HepG2 (cell line): Measurements from ENCODE around the gene NEDD4L. TPM values are rescaled to one million over a fixed set of nuclear protein-coding genes. Genes with fewer than 3 reads are reported as not detected.

Source experiments
- ATAC-seq: fragments of 200-7000 bp; cut with Tn5 transposase; 3 replicates; pipeline ENCODE4 v1.9.1; 2020; ENCODE audit warnings: mild to moderate bottlenecking, moderate library complexity
- BruUV-seq: library from RNA; stranded (reverse); fragments of 400-500 nt; replicated peaks from 2 replicates; lab custom pipeline; 2021; lab: Mats Ljungman, UMichigan
- CTCF ChIA-PET: fragments of 300-600 bp; formaldehyde crosslinking; extraction: SDS; loops from one replicate; lab custom pipeline; 2021; ENCODE audit warnings: low total read pairs, inconsistent platforms, low intra/inter-chr PET ratio; lab: Yijun Ruan, JAX
- POLR2A ChIA-PET: fragments of 350-600 bp; sonication (Branson Sonifier 250); formaldehyde crosslinking; loops from one replicate; lab custom pipeline; 2020; ENCODE audit warnings: antibody characterized with exemption, inconsistent platforms; lab: Yijun Ruan, JAX
- DNase-seq: peaks from one replicate; pipeline ENCODE4 v3.0.0-alpha.2; 2015; ENCODE audit warnings: low spot score
- FAIRE-seq: peaks from 3 replicates; lab custom pipeline; 2011; peaks lifted over from hg19 to GRCh38; lab: Jason Lieb, UNC
- H2AFZ ChIP-seq: one replicate; pipeline ENCODE4 v1.6.1; 2011; ENCODE audit warnings: low read length, inconsistent platforms
- H3K27ac ChIP-seq: fragments of 300-600 bp; 3 replicates; pipeline ENCODE4 v1.8.0; 2011; ENCODE audit warnings: mixed run types, mild to moderate bottlenecking, mixed read lengths, low read length, inconsistent platforms; ENCODE audit not compliant: insufficient read depth; ENCODE audit errors: extremely low read length
- H3K27me3 ChIP-seq, 2 experiments: fragments of 200-600 bp in 1 of 2; 2 replicates in 1 of 2; 3 replicates in 1 of 2; pipeline versions ENCODE4 v1.6.0 to v1.8.0; 2011; ENCODE audit warnings: low read length in 2 of 2, mild to moderate bottlenecking in 2 of 2, moderate library complexity in 2 of 2, inconsistent platforms in 1 of 2; ENCODE audit not compliant: insufficient read depth in 2 of 2, control insufficient read depth in 1 of 2
- H3K36me3 ChIP-seq, 2 experiments: fragments of 200-600 bp in 1 of 2; replicated peaks in 1 of 2; 2 replicates in 1 of 2; 3 replicates in 1 of 2; pipeline versions ENCODE4 v1.5.1 to v1.8.0; 2011; ENCODE audit warnings: low read length in 2 of 2, inconsistent platforms in 1 of 2; ENCODE audit not compliant: insufficient read depth in 2 of 2, control insufficient read depth in 1 of 2
- H3K4me1 ChIP-seq: 2 replicates; pipeline ENCODE4 v1.5.1; 2012; ENCODE audit warnings: low read length, inconsistent platforms; ENCODE audit not compliant: insufficient read depth
- H3K4me2 ChIP-seq: 2 replicates; pipeline ENCODE4 v1.6.0; 2011; ENCODE audit warnings: low read depth, low read length, inconsistent platforms
- H3K4me3 ChIP-seq, 3 experiments: fragments of 200-600 bp in 1 of 3; sonication (generic), shearing (Covaris generic) in 1 of 3; replicated peaks in 1 of 3; 2 replicates each; pipeline ENCODE4 v1.5.1; 2011 to 2016; ENCODE audit warnings: low read length in 3 of 3, inconsistent platforms in 2 of 3, low read depth in 2 of 3, mild to moderate bottlenecking in 2 of 3, control low read depth in 1 of 3, mixed read lengths in 1 of 3; ENCODE audit not compliant: insufficient read depth in 1 of 3
- H3K79me2 ChIP-seq: one replicate; pipeline ENCODE4 v1.6.1; 2011; ENCODE audit warnings: low read length, inconsistent platforms; ENCODE audit not compliant: insufficient read depth
- H3K9ac ChIP-seq: 2 replicates; pipeline ENCODE4 v1.6.0; 2011; ENCODE audit warnings: mild to moderate bottlenecking, low read depth, low read length, inconsistent platforms; ENCODE audit not compliant: insufficient read depth
- H3K9me3 ChIP-seq: 2 replicates; pipeline ENCODE4 v1.5.1; 2012; ENCODE audit warnings: mild to moderate bottlenecking, low read length
- H4K20me1 ChIP-seq: 2 replicates; pipeline ENCODE4 v1.6.0; 2011; ENCODE audit warnings: inconsistent platforms, mild to moderate bottlenecking, low read length, moderate library complexity; ENCODE audit not compliant: insufficient read depth
- IKZF1 ChIP-seq: fragments of 450-650 bp; IDR thresholded peaks from 2 replicates; pipeline ENCODE4 v1.7.1; 2016
- RBM39 ChIP-seq: fragments of 200-400 bp; formaldehyde crosslinking; IDR thresholded peaks from one replicate; pipeline ENCODE4 v1.6.1; 2018; ENCODE audit warnings: antibody characterized with exemption, mild to moderate bottlenecking, low read depth, low read length; ENCODE audit not compliant: poor library complexity, severe bottlenecking
- ZFAT ChIP-seq: sonication (generic); formaldehyde crosslinking; conservative IDR thresholded peaks from 2 replicates; pipeline ENCODE4 v1.8.1; 2023; ENCODE audit warnings: missing genetic modification reagents, inconsistent platforms
- ZKSCAN5 ChIP-seq: sonication (generic); formaldehyde crosslinking; IDR thresholded peaks from 2 replicates; pipeline ENCODE4 v1.5.1; 2020; ENCODE audit warnings: mild to moderate bottlenecking, missing genetic modification reagents
- WGBS: methylation state at CpG from one replicate; pipeline ENCODE4 v1.1.6; 2017; ENCODE audit warnings: low lambda C conversion rate; 5-methylcytosine and 5-hydroxymethylcytosine counted together
- in situ Hi-C: cut with HindIII; loops from 2 replicates; pipeline ENCODE4 v1.10.0; 2017; ENCODE audit warnings: low pct_unique_long_range_greater_than_20kb; ENCODE audit not compliant: extremely low pct_ligation_motif_present
- intact Hi-C: fragments of 100-400 bp; cut with micrococcal nuclease; formaldehyde crosslinking; loops from one replicate; pipeline ENCODE4 v1.10.0; 2022; ENCODE audit not compliant: unreplicated experiment
- polyA plus RNA-seq, 8 experiments: library from polyadenylated mRNA; depleted of rRNA in 3 of 8; stranded (reverse) in 7 of 8; unstranded in 1 of 8; fragments of >200 nt; fragmentation: Illumina TruSeq in 4 of 8; extraction: Trizol in 4 of 8; gene quantifications; 2 replicates each; pipeline versions ENCODE4 v1.2.1 to v1.2.3, GENCODE V29; 2011 to 2016; ENCODE audit warnings: low read depth in 4 of 8, missing spikeins in 1 of 8, mixed read lengths in 1 of 8; ENCODE audit not compliant: insufficient read depth in 1 of 8
- total RNA-seq, 5 experiments: library from RNA; depleted of rRNA; stranded (reverse); fragments of >200 nt; fragmentation: Illumina TruSeq; extraction: Trizol; gene quantifications; 2 replicates each; pipeline ENCODE4 v1.2.3, GENCODE V29; 2016; ENCODE audit warnings: low read depth in 1 of 5
- TF ChIP-seq, protein P1 (sequence below): sonication (generic); formaldehyde crosslinking; IDR thresholded peaks from 2 replicates; pipeline ENCODE4 v1.4.0; 2020; ENCODE audit warnings: missing genetic modification reagents
- TF ChIP-seq, protein P2 (sequence below): sonication (generic); formaldehyde crosslinking; conservative IDR thresholded peaks from 2 replicates; pipeline ENCODE4 v1.4.0; 2020; ENCODE audit warnings: mild to moderate bottlenecking, missing genetic modification reagents, moderate library complexity
- TF ChIP-seq, protein P3 (sequence below): sonication (generic); formaldehyde crosslinking; IDR thresholded peaks from 2 replicates; pipeline ENCODE4 v1.8.1; 2022; ENCODE audit warnings: mild to moderate bottlenecking, missing genetic modification reagents
- TF ChIP-seq, protein P4 (sequence below): sonication (generic); formaldehyde crosslinking; IDR thresholded peaks from 2 replicates; pipeline ENCODE4 v1.4.0; 2020; ENCODE audit warnings: missing genetic modification reagents

Gene NEDD4L
- total and polyA plus RNA-seq, 2 of the 13 experiments (the other 11 are each of a cell fraction or from before 2014, with no cell fraction given), result 168 to 390 TPM

DNA sequence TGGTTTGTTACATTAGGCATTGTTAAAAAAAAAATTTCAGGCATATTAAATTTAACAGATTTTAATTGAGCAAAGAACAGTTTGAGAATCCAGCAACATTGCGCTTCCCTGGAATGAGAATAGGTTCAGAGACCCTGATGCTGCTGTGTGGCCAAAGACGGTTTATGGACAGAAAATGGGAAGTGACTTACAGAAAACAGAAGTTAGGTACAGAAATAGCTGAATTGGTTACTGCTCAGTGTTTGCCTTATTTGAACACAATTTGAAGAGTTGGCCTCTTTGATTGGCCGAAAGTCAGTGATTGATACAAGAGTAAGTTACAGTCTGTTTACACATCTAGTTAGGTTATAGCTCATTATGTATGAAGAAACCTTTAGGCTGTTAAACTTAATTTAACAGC lies 6.0 kb upstream of the NEDD4L start:
- in situ Hi-C loops (no loop called here), intact Hi-C loops (no loop called here)
- Histone ChIP-seq H3K27ac (no peak overlapping the region), H3K79me2 (no peaks in the 10 kb centered on the region), H2AFZ (no peak overlapping the region), H3K4me1 (peaks cover 38% of the 10 kb centered on the region), H3K9ac (no peak overlapping the region), H3K4me3 (no peak overlapping the region), H3K27me3 (no peaks in the 10 kb centered on the region), H3K36me3 (no peaks in the 10 kb centered on the region), H3K4me2 (no peak overlapping the region), H3K9me3 (no peaks in the 10 kb centered on the region), H4K20me1 (no peaks in the 10 kb centered on the region)
- no TSS peak for BruUV-seq
- WGBS, result 96% methylated on average over 3 of the region's 3 CpGs
- TF ChIP-seq IKZF1, result no peak
- TF ChIP-seq, protein P1, sequence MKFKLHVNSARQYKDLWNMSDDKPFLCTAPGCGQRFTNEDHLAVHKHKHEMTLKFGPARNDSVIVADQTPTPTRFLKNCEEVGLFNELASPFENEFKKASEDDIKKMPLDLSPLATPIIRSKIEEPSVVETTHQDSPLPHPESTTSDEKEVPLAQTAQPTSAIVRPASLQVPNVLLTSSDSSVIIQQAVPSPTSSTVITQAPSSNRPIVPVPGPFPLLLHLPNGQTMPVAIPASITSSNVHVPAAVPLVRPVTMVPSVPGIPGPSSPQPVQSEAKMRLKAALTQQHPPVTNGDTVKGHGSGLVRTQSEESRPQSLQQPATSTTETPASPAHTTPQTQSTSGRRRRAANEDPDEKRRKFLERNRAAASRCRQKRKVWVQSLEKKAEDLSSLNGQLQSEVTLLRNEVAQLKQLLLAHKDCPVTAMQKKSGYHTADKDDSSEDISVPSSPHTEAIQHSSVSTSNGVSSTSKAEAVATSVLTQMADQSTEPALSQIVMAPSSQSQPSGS (CRISPR knock-in tag), result no peak
- POLR2A ChIA-PET, result interaction anchor here (1.2 kb wide), 1 partner anchor 24 kb away, joined by 3 read pairs; no protein-coding TSS in a partner anchor
- CTCF ChIA-PET, result no interaction called here
- DNase-seq (no peak), FAIRE-seq (no peak), ATAC-seq (no peak)

DNA sequence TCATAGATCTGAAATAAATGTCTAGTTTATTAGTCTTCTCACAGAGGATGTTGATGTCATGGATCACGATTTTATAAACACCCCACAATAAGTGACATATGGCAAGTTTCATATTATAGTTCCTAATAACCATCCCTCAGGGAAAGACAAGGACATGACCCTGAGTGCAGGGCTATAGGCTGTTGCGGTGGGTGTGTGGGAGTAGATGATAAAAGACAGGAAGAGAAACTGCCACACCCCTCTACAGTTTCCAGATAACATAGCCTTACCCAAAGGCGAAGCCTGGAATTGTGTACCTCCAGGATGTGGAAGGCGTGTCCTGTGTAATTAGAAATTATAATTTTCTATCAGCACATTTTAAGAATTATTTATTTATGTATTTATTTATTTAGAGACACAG lies 2.4 kb upstream of the NEDD4L start:
- H3K27ac ChIP-seq, result no peak overlapping the region
- 50% methylated on average over 4 of the region's 4 CpGs for WGBS
- no peak overlapping the region for H3K9ac ChIP-seq
- TF ChIP-seq, protein P2, sequence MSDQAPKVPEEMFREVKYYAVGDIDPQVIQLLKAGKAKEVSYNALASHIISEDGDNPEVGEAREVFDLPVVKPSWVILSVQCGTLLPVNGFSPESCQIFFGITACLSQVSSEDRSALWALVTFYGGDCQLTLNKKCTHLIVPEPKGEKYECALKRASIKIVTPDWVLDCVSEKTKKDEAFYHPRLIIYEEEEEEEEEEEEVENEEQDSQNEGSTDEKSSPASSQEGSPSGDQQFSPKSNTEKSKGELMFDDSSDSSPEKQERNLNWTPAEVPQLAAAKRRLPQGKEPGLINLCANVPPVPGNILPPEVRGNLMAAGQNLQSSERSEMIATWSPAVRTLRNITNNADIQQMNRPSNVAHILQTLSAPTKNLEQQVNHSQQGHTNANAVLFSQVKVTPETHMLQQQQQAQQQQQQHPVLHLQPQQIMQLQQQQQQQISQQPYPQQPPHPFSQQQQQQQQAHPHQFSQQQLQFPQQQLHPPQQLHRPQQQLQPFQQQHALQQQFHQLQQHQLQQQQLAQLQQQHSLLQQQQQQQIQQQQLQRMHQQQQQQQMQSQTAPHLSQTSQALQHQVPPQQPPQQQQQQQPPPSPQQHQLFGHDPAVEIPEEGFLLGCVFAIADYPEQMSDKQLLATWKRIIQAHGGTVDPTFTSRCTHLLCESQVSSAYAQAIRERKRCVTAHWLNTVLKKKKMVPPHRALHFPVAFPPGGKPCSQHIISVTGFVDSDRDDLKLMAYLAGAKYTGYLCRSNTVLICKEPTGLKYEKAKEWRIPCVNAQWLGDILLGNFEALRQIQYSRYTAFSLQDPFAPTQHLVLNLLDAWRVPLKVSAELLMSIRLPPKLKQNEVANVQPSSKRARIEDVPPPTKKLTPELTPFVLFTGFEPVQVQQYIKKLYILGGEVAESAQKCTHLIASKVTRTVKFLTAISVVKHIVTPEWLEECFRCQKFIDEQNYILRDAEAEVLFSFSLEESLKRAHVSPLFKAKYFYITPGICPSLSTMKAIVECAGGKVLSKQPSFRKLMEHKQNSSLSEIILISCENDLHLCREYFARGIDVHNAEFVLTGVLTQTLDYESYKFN (CRISPR knock-in tag), result no peak
- TF ChIP-seq ZKSCAN5 (CRISPR knock-in tag) (0 out of 2 replicates have a peak, but pooled peaks have one; percentile 65), RBM39 (no peak), ZFAT (CRISPR knock-in tag) (no peak)
- TF ChIP-seq, protein P3, sequence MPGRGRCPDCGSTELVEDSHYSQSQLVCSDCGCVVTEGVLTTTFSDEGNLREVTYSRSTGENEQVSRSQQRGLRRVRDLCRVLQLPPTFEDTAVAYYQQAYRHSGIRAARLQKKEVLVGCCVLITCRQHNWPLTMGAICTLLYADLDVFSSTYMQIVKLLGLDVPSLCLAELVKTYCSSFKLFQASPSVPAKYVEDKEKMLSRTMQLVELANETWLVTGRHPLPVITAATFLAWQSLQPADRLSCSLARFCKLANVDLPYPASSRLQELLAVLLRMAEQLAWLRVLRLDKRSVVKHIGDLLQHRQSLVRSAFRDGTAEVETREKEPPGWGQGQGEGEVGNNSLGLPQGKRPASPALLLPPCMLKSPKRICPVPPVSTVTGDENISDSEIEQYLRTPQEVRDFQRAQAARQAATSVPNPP (CRISPR knock-in tag), result no peak
- TF ChIP-seq, protein P4, sequence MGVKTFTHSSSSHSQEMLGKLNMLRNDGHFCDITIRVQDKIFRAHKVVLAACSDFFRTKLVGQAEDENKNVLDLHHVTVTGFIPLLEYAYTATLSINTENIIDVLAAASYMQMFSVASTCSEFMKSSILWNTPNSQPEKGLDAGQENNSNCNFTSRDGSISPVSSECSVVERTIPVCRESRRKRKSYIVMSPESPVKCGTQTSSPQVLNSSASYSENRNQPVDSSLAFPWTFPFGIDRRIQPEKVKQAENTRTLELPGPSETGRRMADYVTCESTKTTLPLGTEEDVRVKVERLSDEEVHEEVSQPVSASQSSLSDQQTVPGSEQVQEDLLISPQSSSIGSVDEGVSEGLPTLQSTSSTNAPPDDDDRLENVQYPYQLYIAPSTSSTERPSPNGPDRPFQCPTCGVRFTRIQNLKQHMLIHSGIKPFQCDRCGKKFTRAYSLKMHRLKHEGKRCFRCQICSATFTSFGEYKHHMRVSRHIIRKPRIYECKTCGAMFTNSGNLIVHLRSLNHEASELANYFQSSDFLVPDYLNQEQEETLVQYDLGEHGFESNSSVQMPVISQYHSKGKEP (CRISPR knock-in tag), result no peak

More for the DNA sequence above, 2.4 kb upstream of the NEDD4L start:
- ChIA-PET CTCF (no interaction called here), POLR2A (interaction anchor here (1.5 kb wide), 1 partner anchor 17 kb away, joined by 4 read pairs; no protein-coding TSS in a partner anchor)
- Histone ChIP-seq H3K4me2 (no peak overlapping the region), H3K4me1 (peaks cover 32% of the 10 kb centered on the region), H4K20me1 (peaks cover 6% of the 10 kb centered on the region; the same call in 1 of the 2 replicates), H3K36me3 (0 out of 5 replicates have a peak, but pooled peaks cover 0 to 2% of the 10 kb centered on the region in 2 experiments), H3K27me3 (no peaks in the 10 kb centered on the region; a peak in 1 of 5 replicates), H3K9me3 (no peaks in the 10 kb centered on the region), H3K4me3 (no peak overlapping the region), H2AFZ (no peak overlapping the region), H3K79me2 (peaks cover 22% of the 10 kb centered on the region)
- FAIRE-seq (no peak), ATAC-seq (no peak), DNase-seq (peak; percentile 27)
- intact Hi-C loops, result loop anchor here (5.0 to 10.0 kb wide), 4 partner anchors 69 to 566 kb away; no protein-coding TSS in a partner anchor
- in situ Hi-C loops, result no loop called here
- BruUV-seq, result no TSS peak
